Breast epithelium (tissue), 3 donors: ENCODE results near the gene DESI1.
"Not testable (repeated sequence)": the region's sequence is repeated elsewhere in the genome, so short reads cannot be mapped to it uniquely, and the experiment has no call there.

Source experiments
- CTCF ChIP-seq, 3 donors: fragments of 450-650 bp; IDR thresholded peaks; one replicate each; pipeline ENCODE4 v1.5.1; 2016 to 2017; ENCODE audit warnings: antibody characterized with exemption in 3 of 3, mild to moderate bottlenecking in 3 of 3, moderate library complexity in 3 of 3
- POLR2AphosphoS5 ChIP-seq, 3 donors: sonication (generic); formaldehyde crosslinking; IDR thresholded peaks; one replicate each; pipeline ENCODE4 v1.6.1; 2017; ENCODE audit warnings: antibody characterized with exemption in 3 of 3

DNA sequence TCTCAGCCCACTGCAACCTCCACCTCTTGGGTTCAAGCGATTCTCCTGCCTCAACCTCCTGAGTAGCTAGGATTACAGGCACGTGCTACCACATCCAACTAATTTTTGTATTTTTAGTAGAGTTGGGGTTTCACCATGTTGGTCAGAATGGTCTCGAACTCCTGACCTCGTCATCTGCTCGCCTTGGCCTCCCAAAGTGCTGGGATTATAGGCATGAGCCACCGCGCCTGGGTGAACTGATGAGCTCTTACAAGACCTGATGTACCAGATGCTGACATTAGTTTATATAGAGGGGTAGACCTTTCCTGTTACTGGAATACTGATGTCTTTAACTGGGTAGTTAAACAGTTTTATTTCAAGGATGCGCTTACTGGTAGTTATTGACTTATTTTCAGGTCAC is 13.8 kb upstream of the DESI1 start:
- not testable (repeated sequence) for TF ChIP-seq CTCF, POLR2AphosphoS5 (IDR thresholded peaks at IDR 0.05)
